NCI-H2227 (cell line): ENCODE data around the gene RYR1.
A peak's percentile ranks its signal among the peaks of the same experiment; 100 is the strongest.
"Not testable (repeated sequence)": the region's sequence is repeated elsewhere in the genome, so short reads cannot be mapped to it uniquely, and the experiment has no call there.

Experiments
- DNase-seq: peaks from one replicate; lab custom pipeline; 2025; ENCODE audit not compliant: unreplicated experiment; lab: John Stamatoyannopoulos, UW

Gene RYR1

DNA sequence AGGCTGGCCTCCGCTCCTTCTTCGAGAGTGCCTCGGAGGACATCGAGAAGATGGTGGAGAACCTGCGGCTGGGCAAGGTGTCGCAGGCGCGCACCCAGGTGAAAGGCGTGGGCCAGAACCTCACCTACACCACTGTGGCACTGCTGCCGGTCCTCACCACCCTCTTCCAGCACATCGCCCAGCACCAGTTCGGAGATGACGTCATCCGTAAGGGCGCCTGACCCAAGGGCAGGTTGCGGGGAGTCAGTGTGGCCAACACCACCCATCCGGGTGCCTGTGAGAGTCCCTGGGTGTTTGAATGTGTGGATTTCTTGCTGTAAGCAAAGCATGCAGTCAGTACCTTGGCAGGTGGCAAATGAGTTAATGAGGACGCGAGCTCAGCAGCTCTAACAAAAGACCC is 78.8 kb downstream of the RYR1 start:
- DNase-seq = no peak

GRCh38 chr19:38513156-38513555 is 79.7 kb downstream of the RYR1 start:
- DNase-seq = not testable (repeated sequence)

DNA sequence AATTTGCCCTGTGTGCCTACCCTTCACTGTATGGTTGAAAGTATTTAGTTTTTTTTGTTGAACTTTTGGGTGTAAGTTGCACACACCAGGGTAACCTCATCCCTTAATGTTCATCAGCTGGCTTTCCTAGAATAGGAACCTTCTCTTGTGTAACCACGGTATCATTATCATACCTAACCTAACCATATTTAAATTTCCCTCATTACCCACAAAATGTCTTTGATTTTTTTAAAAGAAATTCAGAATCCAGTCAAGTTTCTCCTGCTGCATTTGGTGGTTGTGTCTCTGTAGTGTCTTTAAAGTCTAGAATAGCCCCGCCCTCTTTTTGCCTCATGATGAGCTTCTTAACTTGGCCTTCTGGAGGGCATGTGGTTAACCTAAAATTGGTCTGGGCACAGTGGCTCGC is 80.3 kb downstream of the RYR1 start:
- no peak for DNase-seq

DNA sequence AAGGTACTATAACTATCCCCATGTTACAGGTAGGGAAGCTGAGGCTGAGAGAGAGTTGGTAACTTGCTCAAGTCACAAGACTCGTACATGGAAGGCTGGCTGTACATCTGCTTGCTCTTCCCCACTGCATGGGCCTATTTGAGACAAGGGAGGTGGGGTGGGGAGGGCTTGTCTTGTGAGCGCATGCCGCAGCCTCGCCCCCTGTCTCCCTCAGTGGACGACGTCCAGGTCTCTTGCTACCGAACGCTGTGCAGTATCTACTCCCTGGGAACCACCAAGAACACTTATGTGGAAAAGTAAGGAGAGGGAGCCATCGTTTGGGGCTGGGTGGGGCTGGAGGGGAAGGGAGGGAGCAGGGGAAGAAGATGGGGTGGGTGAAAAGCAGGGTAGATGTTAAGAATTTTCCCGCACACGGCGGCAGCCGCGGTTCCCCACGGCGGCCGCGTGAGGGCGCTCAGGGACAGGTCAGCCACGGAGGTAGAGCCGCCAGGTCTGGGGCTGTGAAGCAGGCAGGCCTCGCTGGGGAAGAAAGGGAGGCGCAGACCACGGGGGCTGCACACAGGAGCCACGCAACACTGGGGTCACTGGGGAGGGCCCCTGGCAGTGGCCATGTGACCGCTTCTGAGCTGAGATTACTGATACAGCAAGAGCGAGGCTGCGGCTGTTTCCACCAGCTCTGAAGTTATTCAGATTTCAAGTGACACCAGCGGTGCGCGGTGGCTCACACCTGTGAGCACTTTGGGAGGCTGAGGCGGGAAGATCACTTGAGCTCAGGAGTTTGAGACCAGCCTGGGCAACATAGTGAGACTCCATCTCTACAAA is 81.5 kb downstream of the RYR1 start:
- peak; percentile 98 for DNase-seq

GRCh38 chr19:38515896-38516295 is 82.4 kb downstream of the RYR1 start:
- DNase-seq = no peak

- no peak for DNase-seq
Observed at GRCh38 chr19:38516802-38517201, 83.3 kb downstream of the RYR1 start.

DNA sequence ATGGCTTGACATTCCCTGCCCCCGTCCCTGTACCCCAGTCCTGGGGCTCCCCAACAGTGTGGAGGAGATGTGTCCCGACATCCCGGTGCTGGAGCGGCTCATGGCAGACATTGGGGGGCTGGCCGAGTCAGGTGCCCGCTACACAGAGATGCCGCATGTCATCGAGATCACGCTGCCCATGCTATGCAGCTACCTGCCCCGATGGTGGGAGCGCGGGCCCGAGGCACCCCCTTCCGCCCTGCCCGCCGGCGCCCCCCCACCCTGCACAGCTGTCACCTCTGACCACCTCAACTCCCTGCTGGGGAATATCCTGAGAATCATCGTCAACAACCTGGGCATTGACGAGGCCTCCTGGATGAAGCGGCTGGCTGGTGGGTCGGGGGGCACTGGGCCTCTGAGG is 83.8 kb downstream of the RYR1 start:
- DNase-seq = no peak

GRCh38 chr19:38517980-38518379 is 84.5 kb downstream of the RYR1 start:
- not testable (repeated sequence) for DNase-seq

- no peak for DNase-seq
Observed at GRCh38 chr19:38519168-38519567, 85.7 kb downstream of the RYR1 start.

- no peak for DNase-seq
Observed at GRCh38 chr19:38519988-38520387, 86.5 kb downstream of the RYR1 start.

DNA sequence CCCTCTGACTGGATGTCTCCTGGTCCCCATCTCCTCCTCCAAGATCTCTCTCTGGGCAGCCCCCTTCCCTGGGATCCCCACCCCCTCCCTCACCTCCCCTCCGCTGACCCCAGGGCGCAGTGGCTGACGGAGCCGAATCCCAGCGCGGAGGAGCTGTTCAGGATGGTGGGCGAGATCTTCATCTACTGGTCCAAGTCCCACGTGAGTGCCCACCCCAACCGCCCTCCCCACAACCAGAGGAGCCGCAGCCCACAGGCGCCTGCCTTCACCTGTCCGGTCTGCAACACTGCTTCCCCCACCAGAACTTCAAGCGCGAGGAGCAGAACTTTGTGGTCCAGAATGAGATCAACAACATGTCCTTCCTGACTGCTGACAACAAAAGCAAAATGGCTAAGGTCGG is 89.4 kb downstream of the RYR1 start:
- DNase-seq = no peak

DNA sequence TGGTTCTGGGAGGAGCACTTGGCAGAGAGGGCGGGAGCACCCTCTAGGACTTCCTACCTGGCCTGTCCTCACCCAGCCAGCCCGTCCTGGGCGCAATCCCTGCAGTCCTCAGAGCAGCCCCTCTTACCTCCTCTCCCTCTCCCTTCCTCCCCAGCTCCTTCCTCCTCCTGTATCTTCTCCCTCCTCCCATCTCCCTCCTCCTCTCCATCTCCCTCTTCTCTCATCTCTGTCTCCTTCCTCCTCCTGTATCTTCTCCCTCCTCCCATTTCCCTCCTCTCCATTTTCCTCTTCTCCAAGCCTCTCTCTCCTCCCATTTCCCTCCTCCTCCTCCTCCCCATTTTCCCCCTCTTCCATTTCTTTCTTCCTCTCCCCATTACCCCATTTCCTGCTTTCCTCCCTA is 89.8 kb downstream of the RYR1 start:
- no peak for DNase-seq

GRCh38 chr19:38524369-38524768 is 90.9 kb downstream of the RYR1 start:
- no peak for DNase-seq

DNA sequence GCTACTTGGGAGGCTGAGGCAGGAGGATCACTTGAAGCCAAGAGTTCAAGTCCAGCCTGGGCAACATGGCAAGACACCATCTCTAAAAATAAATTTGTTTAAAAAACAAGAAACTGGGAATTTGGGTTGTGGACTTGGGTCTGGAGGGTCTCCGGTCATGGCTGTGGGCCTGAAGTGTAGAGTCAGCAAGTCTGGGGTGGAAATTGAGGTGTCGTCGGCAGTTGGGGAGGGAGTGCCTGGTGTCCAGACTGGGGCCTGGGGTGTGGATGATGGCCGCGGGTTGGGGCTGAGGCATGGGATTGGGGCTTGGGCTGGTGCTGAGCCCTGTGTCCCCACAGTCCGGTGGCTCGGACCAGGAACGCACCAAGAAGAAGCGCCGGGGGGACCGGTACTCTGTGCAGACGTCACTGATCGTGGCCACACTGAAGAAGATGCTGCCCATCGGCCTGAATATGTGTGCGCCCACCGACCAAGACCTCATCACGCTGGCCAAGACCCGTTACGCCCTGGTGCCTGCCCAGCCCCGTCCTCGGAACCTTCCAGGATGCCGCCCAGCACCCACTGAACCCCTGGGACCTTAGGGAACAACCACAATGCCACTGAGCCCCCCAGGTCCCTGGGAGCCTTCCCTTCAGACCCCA is 91.6 kb downstream of the RYR1 start:
- no peak for DNase-seq

- no peak for DNase-seq
Observed at GRCh38 chr19:38526430-38526829, 92.9 kb downstream of the RYR1 start.

DNA sequence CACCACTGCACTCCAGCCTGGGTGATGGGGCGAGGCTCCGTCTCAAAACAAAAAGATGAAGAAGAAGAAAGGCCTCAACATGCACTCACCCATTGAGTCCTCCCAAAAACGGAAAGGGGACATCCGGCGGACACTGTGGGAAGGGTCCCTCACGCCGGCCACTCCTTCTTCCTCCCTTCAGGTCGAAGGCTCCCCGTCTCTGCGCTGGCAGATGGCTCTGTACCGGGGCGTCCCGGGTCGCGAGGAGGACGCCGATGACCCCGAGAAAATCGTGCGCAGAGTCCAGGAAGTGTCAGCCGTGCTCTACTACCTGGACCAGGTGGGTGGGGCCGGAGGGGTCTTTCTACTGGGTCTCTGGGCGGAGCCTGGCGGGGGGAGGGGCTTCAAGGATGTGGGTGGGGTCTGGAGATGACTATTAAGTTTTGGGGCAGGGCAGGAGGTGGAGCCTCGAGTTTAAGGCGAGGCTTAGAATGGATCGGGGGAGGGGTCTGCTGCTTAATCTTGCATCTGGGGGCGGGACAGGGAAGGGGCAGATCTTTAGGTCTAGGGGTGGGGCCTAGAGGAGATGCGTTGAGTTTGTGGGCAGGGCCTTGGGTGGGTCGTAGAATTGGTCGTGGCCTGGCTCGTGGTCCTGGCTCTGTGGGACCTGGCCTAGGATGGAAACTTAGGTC is 94.1 kb downstream of the RYR1 start:
- DNase-seq = peak; percentile 59

DNA sequence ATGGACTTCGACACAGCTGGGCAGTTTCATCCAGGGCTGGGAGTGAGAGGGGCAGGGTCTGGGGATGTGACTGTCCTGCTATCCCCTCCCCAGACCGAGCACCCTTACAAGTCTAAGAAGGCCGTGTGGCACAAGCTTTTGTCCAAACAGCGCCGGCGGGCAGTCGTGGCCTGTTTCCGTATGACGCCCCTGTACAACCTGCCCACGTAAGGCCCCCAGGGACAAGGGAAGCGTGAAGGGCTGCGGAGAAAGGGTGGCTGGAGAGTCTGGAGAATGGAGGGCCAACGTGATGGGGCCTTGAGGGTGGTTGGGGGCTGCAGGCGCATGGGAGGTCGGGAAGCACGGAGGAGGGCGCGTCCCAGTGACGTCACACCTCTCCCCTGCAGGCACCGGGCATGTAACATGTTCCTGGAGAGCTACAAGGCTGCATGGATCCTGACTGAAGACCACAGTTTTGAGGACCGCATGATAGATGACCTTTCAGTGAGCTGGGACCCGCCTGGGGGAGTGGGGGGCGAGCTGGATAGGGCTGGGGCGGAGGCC is 94.8 kb downstream of the RYR1 start:
- DNase-seq = no peak

GRCh38 chr19:38528931-38529330 is 95.4 kb downstream of the RYR1 start:
- DNase-seq = no peak

DNA sequence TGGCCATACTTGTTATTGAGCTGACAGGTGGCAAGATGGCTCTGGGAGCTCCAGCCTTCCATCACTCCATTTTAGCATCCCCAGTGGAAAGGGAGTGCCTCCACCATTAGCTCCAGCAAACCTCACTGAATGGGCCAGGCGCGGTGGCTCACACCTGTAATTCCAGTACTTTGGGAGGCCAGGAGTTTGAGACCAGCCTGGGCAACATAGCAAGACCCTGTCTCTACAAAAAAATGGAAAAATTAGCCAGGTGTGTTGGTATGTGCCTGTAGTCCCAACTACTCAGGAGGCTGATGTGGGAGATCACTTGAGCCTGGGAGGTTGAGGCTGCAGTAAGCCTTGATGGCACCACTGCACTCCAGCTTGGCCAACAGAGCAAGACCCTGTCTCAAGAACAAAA is 98.0 kb downstream of the RYR1 start:
- DNase-seq = no peak

- no peak for DNase-seq
Observed at GRCh38 chr19:38532939-38533338, 99.4 kb downstream of the RYR1 start.

DNA sequence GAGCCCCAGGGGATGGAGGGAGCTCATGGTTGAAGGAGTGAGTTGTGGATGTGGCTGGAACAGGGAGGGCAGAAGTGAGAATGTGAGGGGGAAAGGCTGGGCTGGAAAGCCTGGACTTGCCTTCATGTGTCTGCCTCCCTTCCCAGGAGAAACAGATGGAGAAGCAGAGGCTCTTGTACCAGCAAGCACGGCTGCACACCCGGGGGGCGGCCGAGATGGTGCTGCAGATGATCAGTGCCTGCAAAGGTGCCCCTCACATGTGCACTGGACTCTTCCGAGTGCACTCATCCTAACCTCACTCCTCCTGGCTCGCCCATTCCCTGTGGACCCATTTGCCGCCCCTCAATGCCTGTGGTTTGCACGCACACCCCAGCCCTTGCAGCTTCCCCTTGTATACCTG is 101.1 kb downstream of the RYR1 start:
- DNase-seq = no peak

DNA sequence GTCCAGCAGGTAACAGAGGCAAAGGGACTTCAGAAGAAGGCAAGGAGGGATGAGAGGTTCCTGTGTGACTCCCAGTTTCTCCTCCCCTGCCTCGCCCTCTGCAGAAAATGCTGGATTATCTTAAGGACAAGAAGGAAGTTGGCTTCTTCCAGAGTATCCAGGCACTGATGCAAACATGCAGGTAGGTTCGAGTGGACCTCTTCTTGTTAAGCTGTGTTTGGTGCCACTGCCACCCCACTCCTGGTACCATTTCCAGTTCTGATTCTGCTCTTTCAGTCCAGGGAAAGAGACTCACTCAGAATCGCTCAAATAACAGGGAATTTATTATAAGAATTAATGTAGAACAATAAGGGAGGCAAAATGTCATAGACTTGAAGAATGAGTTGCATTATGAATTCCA is 101.7 kb downstream of the RYR1 start:
- no peak for DNase-seq
